Activated naive CD8-positive, alpha-beta T cell treated with anti-CD3 and anti-CD28 coated beads for 36 hours (primary cell): ENCODE data around the gene MYT1. TPM values are rescaled to one million over a fixed set of nuclear protein-coding genes. Genes with fewer than 3 reads are reported as not detected.

ENCODE experiments used
- DNase-seq: peaks from one replicate; pipeline ENCODE4 v3.0.0; 2021
- H3K27ac Mint-ChIP-seq: one replicate; pipeline ENCODE4 v1.8.0; 2022; ENCODE audit warnings: mild to moderate bottlenecking, moderate library complexity, mixed read lengths
- H3K27me3 Mint-ChIP-seq: one replicate; pipeline ENCODE4 v1.8.0; 2022; ENCODE audit warnings: mild to moderate bottlenecking, mixed read lengths
- H3K36me3 Mint-ChIP-seq: one replicate; pipeline ENCODE4 v1.8.0; 2021; ENCODE audit warnings: mild to moderate bottlenecking, mixed read lengths
- H3K4me1 Mint-ChIP-seq: one replicate; pipeline ENCODE4 v1.8.0; 2021; ENCODE audit warnings: mixed read lengths
- H3K4me3 Mint-ChIP-seq: one replicate; pipeline ENCODE4 v1.8.0; 2022; ENCODE audit warnings: mild to moderate bottlenecking, moderate library complexity, mixed read lengths
- H3K9me3 Mint-ChIP-seq: one replicate; pipeline ENCODE4 v1.8.0; 2022; ENCODE audit warnings: mixed read lengths
- total RNA-seq, 2 experiments: library from RNA; stranded (reverse); gene quantifications; one replicate each; pipeline ENCODE4 v1.2.3, GENCODE V29; 2021

The MYT1 gene
- total RNA-seq, 2 experiments from 2014 or later: 0.44 TPM; not detected in 1

GRCh38 chr20:64216910-64217309, 52.7 kb downstream of the MYT1 start:
- Mint-ChIP-seq H3K27ac (no peak overlapping the region), H3K36me3 (no peaks in the 10 kb centered on the region), H3K4me1 (peaks cover 11% of the 10 kb centered on the region), H3K27me3 (no peaks in the 10 kb centered on the region), H3K9me3 (no peaks in the 10 kb centered on the region), H3K4me3 (no peak overlapping the region)
- DNase-seq: no peak

GRCh38 chr20:64217539-64218221, 53.4 kb downstream of the MYT1 start:
- Mint-ChIP-seq H3K27ac (no peak overlapping the region), H3K36me3 (no peaks in the 10 kb centered on the region), H3K4me1 (peaks cover 11% of the 10 kb centered on the region), H3K27me3 (no peaks in the 10 kb centered on the region), H3K9me3 (no peaks in the 10 kb centered on the region), H3K4me3 (no peak overlapping the region)
- DNase-seq: no peak

- no peaks in the 10 kb centered on the region for H3K36me3 Mint-ChIP-seq
- no peak for DNase-seq
- H3K4me3 Mint-ChIP-seq: no peak overlapping the region
- peaks cover 11% of the 10 kb centered on the region for H3K4me1 Mint-ChIP-seq
- H3K27ac Mint-ChIP-seq: no peak overlapping the region
- H3K27me3 Mint-ChIP-seq: no peaks in the 10 kb centered on the region
- no peaks in the 10 kb centered on the region for H3K9me3 Mint-ChIP-seq
Observed at GRCh38 chr20:64219202-64219601, 55.0 kb downstream of the MYT1 start.

GRCh38 chr20:64219730-64220129, 55.5 kb downstream of the MYT1 start:
- DNase-seq: no peak
- Mint-ChIP-seq H3K36me3 (no peaks in the 10 kb centered on the region), H3K4me3 (no peak overlapping the region), H3K9me3 (no peaks in the 10 kb centered on the region), H3K27ac (no peak overlapping the region), H3K4me1 (peaks cover 10% of the 10 kb centered on the region), H3K27me3 (no peaks in the 10 kb centered on the region)

GRCh38 chr20:64220420-64220819, 56.2 kb downstream of the MYT1 start:
- Mint-ChIP-seq H3K36me3 (no peaks in the 10 kb centered on the region), H3K4me1 (peaks cover 4% of the 10 kb centered on the region), H3K27ac (no peak overlapping the region), H3K4me3 (no peak overlapping the region), H3K9me3 (no peaks in the 10 kb centered on the region), H3K27me3 (no peaks in the 10 kb centered on the region)
- no peak for DNase-seq

GRCh38 chr20:64220891-64221527, 56.8 kb downstream of the MYT1 start:
- no peak for DNase-seq
- Mint-ChIP-seq H3K4me3 (no peak overlapping the region), H3K9me3 (no peaks in the 10 kb centered on the region), H3K4me1 (peaks cover 4% of the 10 kb centered on the region), H3K27ac (no peak overlapping the region), H3K36me3 (no peaks in the 10 kb centered on the region), H3K27me3 (no peaks in the 10 kb centered on the region)

- Mint-ChIP-seq H3K27ac (no peak overlapping the region), H3K9me3 (no peaks in the 10 kb centered on the region), H3K4me1 (peaks cover 6% of the 10 kb centered on the region), H3K4me3 (no peak overlapping the region), H3K36me3 (no peaks in the 10 kb centered on the region), H3K27me3 (no peaks in the 10 kb centered on the region)
- DNase-seq: no peak
Observed at GRCh38 chr20:64222291-64222735, 58.1 kb downstream of the MYT1 start.

GRCh38 chr20:64222851-64223525, 58.7 kb downstream of the MYT1 start:
- no peaks in the 10 kb centered on the region for H3K27me3 Mint-ChIP-seq
- peaks cover 7% of the 10 kb centered on the region for H3K4me1 Mint-ChIP-seq
- no peaks in the 10 kb centered on the region for H3K36me3 Mint-ChIP-seq
- DNase-seq: no peak
- H3K27ac Mint-ChIP-seq: no peak overlapping the region
- H3K9me3 Mint-ChIP-seq: no peaks in the 10 kb centered on the region
- no peak overlapping the region for H3K4me3 Mint-ChIP-seq

- Mint-ChIP-seq H3K27ac (no peak overlapping the region), H3K36me3 (no peaks in the 10 kb centered on the region), H3K4me3 (no peak overlapping the region), H3K9me3 (no peaks in the 10 kb centered on the region), H3K4me1 (peaks cover 7% of the 10 kb centered on the region), H3K27me3 (no peaks in the 10 kb centered on the region)
- DNase-seq: no peak
Observed at GRCh38 chr20:64223526-64224067, 59.3 kb downstream of the MYT1 start.

GRCh38 chr20:64224351-64225170, 60.3 kb downstream of the MYT1 start:
- no peak for DNase-seq
- no peak overlapping the region for H3K4me3 Mint-ChIP-seq

GRCh38 chr20:64225171-64225595, 60.9 kb downstream of the MYT1 start:
- Mint-ChIP-seq H3K27me3 (no peaks in the 10 kb centered on the region), H3K4me3 (no peak overlapping the region), H3K36me3 (no peaks in the 10 kb centered on the region), H3K9me3 (no peaks in the 10 kb centered on the region), H3K27ac (no peak overlapping the region), H3K4me1 (peaks cover 7% of the 10 kb centered on the region)
- DNase-seq: no peak

More at GRCh38 chr20:64224351-64225170, 60.3 kb downstream of the MYT1 start:
- Mint-ChIP-seq H3K27me3 (no peaks in the 10 kb centered on the region), H3K4me1 (peaks cover 7% of the 10 kb centered on the region), H3K9me3 (no peaks in the 10 kb centered on the region), H3K36me3 (no peaks in the 10 kb centered on the region), H3K27ac (no peak overlapping the region)

- Mint-ChIP-seq H3K4me1 (peaks cover 7% of the 10 kb centered on the region), H3K36me3 (no peaks in the 10 kb centered on the region), H3K9me3 (no peaks in the 10 kb centered on the region), H3K4me3 (no peak overlapping the region), H3K27me3 (no peaks in the 10 kb centered on the region), H3K27ac (no peak overlapping the region)
- no peak for DNase-seq
Observed at GRCh38 chr20:64225828-64226598, 61.8 kb downstream of the MYT1 start.

GRCh38 chr20:64226686-64227580, 62.7 kb downstream of the MYT1 start:
- no peaks in the 10 kb centered on the region for H3K36me3 Mint-ChIP-seq
- no peak overlapping the region for H3K4me3 Mint-ChIP-seq
- no peaks in the 10 kb centered on the region for H3K27me3 Mint-ChIP-seq
- no peaks in the 10 kb centered on the region for H3K9me3 Mint-ChIP-seq
- H3K27ac Mint-ChIP-seq: no peak overlapping the region
- peaks cover 7% of the 10 kb centered on the region for H3K4me1 Mint-ChIP-seq
- no peak for DNase-seq
